Left ventricle myocardium inferior (tissue), 1 donor: ENCODE measurements around the gene GNL3L. TPM values are rescaled to one million over a fixed set of nuclear protein-coding genes. Genes with fewer than 3 reads are reported as not detected.
A peak's percentile ranks its signal among the peaks of the same experiment; 100 is the strongest.
"Not testable (repeated sequence)": the region's sequence is repeated elsewhere in the genome, so short reads cannot be mapped to it uniquely, and the experiment has no call there.

Experiments
- DNase-seq: peaks from one replicate; pipeline ENCODE4 v3.0.0-alpha.2; 2020
- H3K27ac ChIP-seq: fragments of 200-600 bp; replicated peaks from 2 replicates; pipeline ENCODE4 v1.8.0; 2021
- H3K27me3 ChIP-seq: fragments of 200-600 bp; 2 replicates; pipeline ENCODE4 v1.8.0; 2021; ENCODE audit warnings: low read depth
- H3K36me3 ChIP-seq: fragments of 200-600 bp; 2 replicates; pipeline ENCODE4 v1.8.0; 2021
- H3K4me1 ChIP-seq: fragments of 200-600 bp; 2 replicates; pipeline ENCODE4 v1.8.0; 2021
- H3K4me3 ChIP-seq: fragments of 200-600 bp; 2 replicates; pipeline ENCODE4 v1.8.0; 2021; ENCODE audit warnings: mild to moderate bottlenecking, moderate library complexity
- H3K9me3 ChIP-seq: fragments of 200-600 bp; replicated peaks from 2 replicates; pipeline ENCODE4 v1.8.0; 2021
- CTCF ChIP-seq: fragments of 200-600 bp; IDR thresholded peaks from 2 replicates; pipeline ENCODE4 v1.8.0; 2021; ENCODE audit warnings: antibody characterized with exemption, mild to moderate bottlenecking, borderline replicate concordance
- intact Hi-C: fragments of 100-400 bp; cut with micrococcal nuclease; formaldehyde crosslinking; loops from one replicate; pipeline ENCODE4 v1.11.0; 2022
- long read RNA-seq: library from polyadenylated mRNA; unstranded; transcript quantifications from one replicate; pipeline ENCODE4 v2.0.0, GENCODE V29; 2021
- total RNA-seq: library from RNA; stranded (reverse); fragmentation: NEBNext Ultra II Directional; extraction: Animal tissue kit (Norgen Biotek cat#: 25700); gene quantifications from one replicate; pipeline ENCODE4 v1.2.1, GENCODE V29; 2021
- donor health status: DM: no; HTN: yes; CAD: no; lungs with severe emphysema.

The GNL3L gene
- 32.6 TPM for total RNA-seq
- long read RNA-seq, partial matches to known transcripts = 0 of 4 reads
- long read RNA-seq, other reads (novel, unspliced or antisense) = 3 of 4 reads

- peak within 1 kb of the TSS; percentile 77 for H3K4me3 ChIP-seq
- TF ChIP-seq CTCF = no peak
- H3K27me3 ChIP-seq = no peaks in the 10 kb centered on the region
- H3K9me3 ChIP-seq = no peaks in the 10 kb centered on the region
- peaks cover 20% of the 10 kb centered on the region for H3K4me1 ChIP-seq
- H3K27ac ChIP-seq = peak within 1 kb of the TSS; percentile 93
- no peaks in the 10 kb centered on the region for H3K36me3 ChIP-seq
- intact Hi-C loops = no loop called here
- peak; percentile 87 for DNase-seq
These were observed at the start of gene GNL3L for GRCh38 chrX:54529552-54530356. TSS of gene GNL3L (plus strand) at chrX:54530219. CDS start at chrX:54532567, 2,348 bp downstream.

GRCh38 chrX:54482839-54483593 is 47.0 kb upstream of the GNL3L start:
- H3K27ac ChIP-seq = peak overlapping the region; percentile 74

GRCh38 chrX:54483946-54484345 is 46.1 kb upstream of the GNL3L start:
- TF ChIP-seq CTCF = no peak
- H3K27ac ChIP-seq = peak overlapping the region; percentile 74
- no peak for DNase-seq
- H3K9me3 ChIP-seq = no peaks in the 10 kb centered on the region
- H3K27me3 ChIP-seq = no peaks in the 10 kb centered on the region
- no peaks in the 10 kb centered on the region for H3K36me3 ChIP-seq
- H3K4me3 ChIP-seq = peak overlapping the region; percentile 17
- intact Hi-C loops = no loop called here
- peaks cover 34% of the 10 kb centered on the region for H3K4me1 ChIP-seq

More at GRCh38 chrX:54482839-54483593, 47.0 kb upstream of the GNL3L start:
- Histone ChIP-seq H3K9me3 (no peaks in the 10 kb centered on the region), H3K36me3 (no peaks in the 10 kb centered on the region), H3K4me3 (peak overlapping the region; percentile 17), H3K4me1 (peaks cover 34% of the 10 kb centered on the region), H3K27me3 (no peaks in the 10 kb centered on the region)
- no peak for DNase-seq
- TF ChIP-seq CTCF = no peak
- intact Hi-C loops = no loop called here

GRCh38 chrX:54484666-54485065 is 45.4 kb upstream of the GNL3L start:
- H3K36me3 ChIP-seq = no peaks in the 10 kb centered on the region
- H3K27ac ChIP-seq = peak overlapping the region; percentile 74
- no peak overlapping the region for H3K4me3 ChIP-seq
- no peaks in the 10 kb centered on the region for H3K9me3 ChIP-seq
- intact Hi-C loops = no loop called here
- TF ChIP-seq CTCF = no peak
- peaks cover 34% of the 10 kb centered on the region for H3K4me1 ChIP-seq
- peak; percentile 30 for DNase-seq
- no peaks in the 10 kb centered on the region for H3K27me3 ChIP-seq

GRCh38 chrX:54489819-54490218 is 40.2 kb upstream of the GNL3L start:
- H3K27me3 ChIP-seq, H3K27ac ChIP-seq, H3K9me3 ChIP-seq, H3K36me3 ChIP-seq, intact Hi-C loops, DNase-seq, H3K4me3 ChIP-seq: not testable (repeated sequence)
- peaks cover 21% of the 10 kb centered on the region for H3K4me1 ChIP-seq

GRCh38 chrX:54492340-54492739 is 37.7 kb upstream of the GNL3L start:
- intact Hi-C loops = no loop called here
- TF ChIP-seq CTCF = no peak
- no peak overlapping the region for H3K27ac ChIP-seq
- no peak overlapping the region for H3K4me3 ChIP-seq
- H3K36me3 ChIP-seq = no peaks in the 10 kb centered on the region
- no peak for DNase-seq
- no peaks in the 10 kb centered on the region for H3K9me3 ChIP-seq
- no peaks in the 10 kb centered on the region for H3K27me3 ChIP-seq
- peaks cover 16% of the 10 kb centered on the region for H3K4me1 ChIP-seq
